Measurements from ENCODE around the gene PREPL.

Gene PREPL

GRCh38 chr2:44275927-44276303, 85.4 kb downstream of the PREPL start:
- no peak overlapping the region for H3K4me3 ChIP-seq (ENCODE audit: low read depth, low read length)
- H3K4me1 ChIP-seq (ENCODE audit: control insufficient read depth, insufficient read depth, low read length), result no peaks in the 10 kb centered on the region
- no peak overlapping the region for H3K27ac ChIP-seq (ENCODE audit: low read depth, low read length)
- H3K27me3 ChIP-seq (ENCODE audit: control insufficient read depth, insufficient read depth, low read length), result no peaks in the 10 kb centered on the region
- H3K9ac ChIP-seq (ENCODE audit: low read depth, low read length), result no peak overlapping the region
- no peaks in the 10 kb centered on the region for H3K36me3 ChIP-seq (ENCODE audit: control insufficient read depth, insufficient read depth, low read length)
- no peaks in the 10 kb centered on the region for H3K9me3 ChIP-seq (ENCODE audit: control insufficient read depth, insufficient read depth, low read length)

GRCh38 chr2:44273596-44273995, 87.7 kb downstream of the PREPL start:
- Histone ChIP-seq H3K27ac (ENCODE audit: low read depth, low read length) (no peak overlapping the region), H3K4me1 (ENCODE audit: control insufficient read depth, insufficient read depth, low read length) (no peaks in the 10 kb centered on the region), H3K9ac (ENCODE audit: low read depth, low read length) (no peak overlapping the region), H3K4me3 (ENCODE audit: low read depth, low read length) (no peak overlapping the region), H3K9me3 (ENCODE audit: control insufficient read depth, insufficient read depth, low read length) (no peaks in the 10 kb centered on the region), H3K27me3 (ENCODE audit: control insufficient read depth, insufficient read depth, low read length) (no peaks in the 10 kb centered on the region), H3K36me3 (ENCODE audit: control insufficient read depth, insufficient read depth, low read length) (no peaks in the 10 kb centered on the region)

- H3K27ac ChIP-seq (ENCODE audit: low read depth, low read length), result no peak overlapping the region
- peaks cover 5% of the 10 kb centered on the region for H3K4me1 ChIP-seq (ENCODE audit: control insufficient read depth, insufficient read depth, low read length)
- H3K9me3 ChIP-seq (ENCODE audit: control insufficient read depth, insufficient read depth, low read length), result no peaks in the 10 kb centered on the region
- no peaks in the 10 kb centered on the region for H3K27me3 ChIP-seq (ENCODE audit: control insufficient read depth, insufficient read depth, low read length)
- no peak overlapping the region for H3K4me3 ChIP-seq (ENCODE audit: low read depth, low read length)
- no peak overlapping the region for H3K9ac ChIP-seq (ENCODE audit: low read depth, low read length)
- H3K36me3 ChIP-seq (ENCODE audit: control insufficient read depth, insufficient read depth, low read length), result no peaks in the 10 kb centered on the region
Measured at GRCh38 chr2:44273076-44273475, 88.2 kb downstream of the PREPL start.

GRCh38 chr2:44271296-44271695, 90.0 kb downstream of the PREPL start:
- Histone ChIP-seq H3K9me3 (ENCODE audit: control insufficient read depth, insufficient read depth, low read length) (no peaks in the 10 kb centered on the region), H3K4me3 (ENCODE audit: low read depth, low read length) (no peak overlapping the region), H3K27me3 (ENCODE audit: control insufficient read depth, insufficient read depth, low read length) (no peaks in the 10 kb centered on the region), H3K27ac (ENCODE audit: low read depth, low read length) (no peak overlapping the region), H3K36me3 (ENCODE audit: control insufficient read depth, insufficient read depth, low read length) (no peaks in the 10 kb centered on the region), H3K9ac (ENCODE audit: low read depth, low read length) (no peak overlapping the region), H3K4me1 (ENCODE audit: control insufficient read depth, insufficient read depth, low read length) (peaks cover 8% of the 10 kb centered on the region)

GRCh38 chr2:44269831-44270230, 91.5 kb downstream of the PREPL start:
- H3K4me1 ChIP-seq (ENCODE audit: control insufficient read depth, insufficient read depth, low read length), result peaks cover 8% of the 10 kb centered on the region
- no peaks in the 10 kb centered on the region for H3K27me3 ChIP-seq (ENCODE audit: control insufficient read depth, insufficient read depth, low read length)
- H3K4me3 ChIP-seq (ENCODE audit: low read depth, low read length), result no peak overlapping the region
- H3K9ac ChIP-seq (ENCODE audit: low read depth, low read length), result no peak overlapping the region
- H3K9me3 ChIP-seq (ENCODE audit: control insufficient read depth, insufficient read depth, low read length), result no peaks in the 10 kb centered on the region
- H3K36me3 ChIP-seq (ENCODE audit: control insufficient read depth, insufficient read depth, low read length), result no peaks in the 10 kb centered on the region
- H3K27ac ChIP-seq (ENCODE audit: low read depth, low read length), result no peak overlapping the region

GRCh38 chr2:44267796-44268648, 93.3 kb downstream of the PREPL start:
- H3K4me3 ChIP-seq (ENCODE audit: low read depth, low read length), result no peak overlapping the region
- H3K9me3 ChIP-seq (ENCODE audit: control insufficient read depth, insufficient read depth, low read length), result no peaks in the 10 kb centered on the region
- no peak overlapping the region for H3K9ac ChIP-seq (ENCODE audit: low read depth, low read length)
- peak overlapping the region; percentile 63 for H3K27ac ChIP-seq (ENCODE audit: low read depth, low read length)
- no peaks in the 10 kb centered on the region for H3K36me3 ChIP-seq (ENCODE audit: control insufficient read depth, insufficient read depth, low read length)
- H3K4me1 ChIP-seq (ENCODE audit: control insufficient read depth, insufficient read depth, low read length), result peaks cover 8% of the 10 kb centered on the region
- no peaks in the 10 kb centered on the region for H3K27me3 ChIP-seq (ENCODE audit: control insufficient read depth, insufficient read depth, low read length)
